Measurements from ENCODE around the gene LRRC66. TPM values are rescaled to one million over a fixed set of nuclear protein-coding genes. Genes with fewer than 3 reads are reported as not detected.

Gene LRRC66, protein sequence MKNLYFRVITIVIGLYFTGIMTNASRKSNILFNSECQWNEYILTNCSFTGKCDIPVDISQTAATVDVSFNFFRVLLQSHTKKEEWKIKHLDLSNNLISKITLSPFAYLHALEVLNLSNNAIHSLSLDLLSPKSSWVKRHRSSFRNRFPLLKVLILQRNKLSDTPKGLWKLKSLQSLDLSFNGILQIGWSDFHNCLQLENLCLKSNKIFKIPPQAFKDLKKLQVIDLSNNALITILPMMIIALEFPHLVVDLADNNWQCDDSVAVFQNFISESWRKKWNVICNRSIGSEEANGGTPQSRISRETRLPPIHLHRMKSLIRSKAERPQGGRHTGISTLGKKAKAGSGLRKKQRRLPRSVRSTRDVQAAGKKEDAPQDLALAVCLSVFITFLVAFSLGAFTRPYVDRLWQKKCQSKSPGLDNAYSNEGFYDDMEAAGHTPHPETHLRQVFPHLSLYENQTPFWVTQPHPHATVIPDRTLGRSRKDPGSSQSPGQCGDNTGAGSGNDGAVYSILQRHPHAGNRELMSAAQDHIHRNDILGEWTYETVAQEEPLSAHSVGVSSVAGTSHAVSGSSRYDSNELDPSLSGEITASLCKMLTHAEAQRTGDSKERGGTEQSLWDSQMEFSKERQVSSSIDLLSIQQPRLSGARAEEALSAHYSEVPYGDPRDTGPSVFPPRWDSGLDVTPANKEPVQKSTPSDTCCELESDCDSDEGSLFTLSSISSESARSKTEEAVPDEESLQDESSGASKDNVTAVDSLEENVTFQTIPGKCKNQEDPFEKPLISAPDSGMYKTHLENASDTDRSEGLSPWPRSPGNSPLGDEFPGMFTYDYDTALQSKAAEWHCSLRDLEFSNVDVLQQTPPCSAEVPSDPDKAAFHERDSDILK
- 1 to 10 TPM in 1 of 4 donors, under 1 TPM in 3; 0.17 to 1.2 (median 0.54) TPM for total RNA-seq

DNA sequence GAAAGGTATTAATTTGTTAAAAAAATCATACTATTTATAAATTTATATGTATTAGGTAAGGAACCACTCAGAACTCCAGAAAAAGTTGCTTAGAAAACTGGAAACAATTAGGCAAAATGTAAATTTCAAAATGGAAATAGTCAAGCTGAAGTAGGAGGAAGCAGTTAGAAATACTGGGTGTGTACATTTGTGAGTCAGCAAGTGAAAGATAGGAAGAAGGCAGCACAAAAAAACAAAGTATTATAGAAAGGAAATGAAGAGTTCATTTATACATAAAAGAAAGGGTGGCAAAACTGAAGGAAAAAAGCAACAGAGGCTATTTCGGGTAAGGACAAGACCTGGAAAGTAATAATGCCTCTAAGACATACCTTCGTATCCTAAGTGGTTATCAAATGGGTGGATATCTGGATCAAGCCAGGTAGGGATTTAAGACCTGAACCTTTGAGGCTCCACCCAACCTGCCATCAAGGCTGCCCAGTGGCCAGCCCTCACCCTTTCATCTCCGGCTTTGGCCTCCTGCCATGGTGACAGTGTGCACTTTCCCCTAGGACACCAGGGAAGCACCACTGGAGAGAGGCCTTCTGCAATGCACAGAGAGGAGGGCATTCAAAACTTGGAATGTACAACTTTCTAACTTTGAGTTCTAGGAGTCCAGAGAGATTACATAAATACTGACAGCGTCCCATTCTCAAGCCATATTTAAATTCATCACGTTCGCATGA is at the start of gene LRRC66:
TSS of gene LRRC66 (minus strand) at position 428 of the 722 bp plus-strand sequence. CDS start 2,750 bp downstream, outside the sequence.
- no peaks in the 10 kb centered on the region for H3K4me1 ChIP-seq
- no peaks in the 10 kb centered on the region for H3K9me3 ChIP-seq
- intact Hi-C loops (cut with DNase I) = no loop called here
- no peak for DNase-seq (ENCODE audit: extremely low spot score)
- no peaks in the 10 kb centered on the region for H3K27me3 ChIP-seq
- no peak within 1 kb of the TSS for H3K4me3 ChIP-seq
- WGBS = 85% methylated on average over 6 of the region's 6 CpGs
- no peak within 1 kb of the TSS for H3K27ac ChIP-seq (replicated peaks in 1 of 4)
- H3K36me3 ChIP-seq = peaks cover 0 to 43% (median 29%) of the 10 kb centered on the region in 4 donors
- TF ChIP-seq, protein P1, sequence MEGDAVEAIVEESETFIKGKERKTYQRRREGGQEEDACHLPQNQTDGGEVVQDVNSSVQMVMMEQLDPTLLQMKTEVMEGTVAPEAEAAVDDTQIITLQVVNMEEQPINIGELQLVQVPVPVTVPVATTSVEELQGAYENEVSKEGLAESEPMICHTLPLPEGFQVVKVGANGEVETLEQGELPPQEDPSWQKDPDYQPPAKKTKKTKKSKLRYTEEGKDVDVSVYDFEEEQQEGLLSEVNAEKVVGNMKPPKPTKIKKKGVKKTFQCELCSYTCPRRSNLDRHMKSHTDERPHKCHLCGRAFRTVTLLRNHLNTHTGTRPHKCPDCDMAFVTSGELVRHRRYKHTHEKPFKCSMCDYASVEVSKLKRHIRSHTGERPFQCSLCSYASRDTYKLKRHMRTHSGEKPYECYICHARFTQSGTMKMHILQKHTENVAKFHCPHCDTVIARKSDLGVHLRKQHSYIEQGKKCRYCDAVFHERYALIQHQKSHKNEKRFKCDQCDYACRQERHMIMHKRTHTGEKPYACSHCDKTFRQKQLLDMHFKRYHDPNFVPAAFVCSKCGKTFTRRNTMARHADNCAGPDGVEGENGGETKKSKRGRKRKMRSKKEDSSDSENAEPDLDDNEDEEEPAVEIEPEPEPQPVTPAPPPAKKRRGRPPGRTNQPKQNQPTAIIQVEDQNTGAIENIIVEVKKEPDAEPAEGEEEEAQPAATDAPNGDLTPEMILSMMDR (IDR thresholded peaks at IDR 0.05) = no peak
- TF ChIP-seq EP300 (IDR thresholded peaks at IDR 0.05) = no peak
- TF ChIP-seq POLR2AphosphoS5 (IDR thresholded peaks at IDR 0.05) = no peak
- no peak for TF ChIP-seq POLR2A (IDR thresholded peaks at IDR 0.05; ENCODE audit: low read depth)

DNA sequence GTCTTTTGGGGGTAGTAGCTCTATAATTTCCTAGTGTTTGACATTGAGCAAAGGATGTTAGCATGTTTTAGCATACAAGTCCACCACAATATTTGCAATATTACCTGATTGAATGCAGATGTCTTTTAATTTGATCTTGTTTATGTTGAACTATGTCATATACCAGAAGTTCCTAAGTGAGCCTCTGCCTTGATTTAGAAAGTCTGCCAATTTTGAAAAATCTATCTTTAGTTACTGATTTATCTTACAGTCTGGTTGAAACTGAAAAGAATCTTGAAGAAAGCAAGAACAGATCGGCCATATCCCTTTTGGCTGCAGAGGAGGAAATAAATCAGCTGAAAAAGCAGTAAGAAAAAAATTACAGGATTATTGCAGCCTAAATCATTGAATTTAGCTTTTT is 49.4 kb upstream of the LRRC66 start:
- no peak overlapping the region for H3K27ac ChIP-seq (replicated peaks in 1 of 4)
- no peak overlapping the region for H3K4me3 ChIP-seq
- peaks cover 0 to 4% (median 0%) of the 10 kb centered on the region in 4 donors for H3K27me3 ChIP-seq
- H3K4me1 ChIP-seq = no peaks in the 10 kb centered on the region
- DNase-seq (ENCODE audit: extremely low spot score) = no peak
- WGBS = 44% methylated on average over 1 of the region's 1 CpG
- no peaks in the 10 kb centered on the region for H3K9me3 ChIP-seq
- intact Hi-C loops (cut with DNase I) = no loop called here
- TF ChIP-seq, protein P1 (IDR thresholded peaks at IDR 0.05) = no peak
- TF ChIP-seq POLR2AphosphoS5 (IDR thresholded peaks at IDR 0.05) = no peak
- TF ChIP-seq EP300 (IDR thresholded peaks at IDR 0.05) = no peak
- H3K36me3 ChIP-seq = no peaks in the 10 kb centered on the region

DNA sequence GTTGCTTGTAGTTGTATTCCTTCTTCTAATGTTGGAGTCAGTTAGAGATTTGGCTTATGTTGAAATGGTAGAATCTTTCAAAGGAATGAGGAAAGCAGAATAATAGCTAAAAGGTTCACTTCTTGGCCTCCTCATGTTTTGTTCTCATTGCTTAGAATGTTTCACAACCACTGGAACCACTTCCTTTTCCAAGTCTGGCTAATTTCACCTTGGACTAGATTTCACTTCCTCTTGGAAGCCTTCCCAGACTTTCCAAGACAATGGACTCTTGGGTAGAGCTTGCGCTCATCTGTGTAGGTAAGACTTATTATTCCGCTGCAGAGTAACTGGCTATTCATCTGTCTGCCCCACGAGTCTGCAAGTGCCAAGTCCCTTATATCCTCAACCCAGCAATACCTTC is 39.2 kb upstream of the LRRC66 start:
- intact Hi-C loops (cut with DNase I) = no loop called here
- H3K9me3 ChIP-seq = no peaks in the 10 kb centered on the region
- H3K4me1 ChIP-seq = peaks cover 0 to 9% (median 4%) of the 10 kb centered on the region in 4 donors
- no peak for TF ChIP-seq POLR2A (IDR thresholded peaks at IDR 0.05; ENCODE audit: low read depth)
- TF ChIP-seq POLR2AphosphoS5 (IDR thresholded peaks at IDR 0.05) = peak in 1 of 2 donors; percentile 24
- H3K27me3 ChIP-seq = no peaks in the 10 kb centered on the region
- H3K27ac ChIP-seq (replicated peaks in 1 of 4) = peak overlapping the region in 1 of 4 donors; percentile 18
- H3K36me3 ChIP-seq = no peaks in the 10 kb centered on the region
- H3K4me3 ChIP-seq = no peak overlapping the region
- WGBS = 82% methylated on average over 3 of the region's 3 CpGs
- peak; percentile 75 for DNase-seq (ENCODE audit: extremely low spot score)

DNA sequence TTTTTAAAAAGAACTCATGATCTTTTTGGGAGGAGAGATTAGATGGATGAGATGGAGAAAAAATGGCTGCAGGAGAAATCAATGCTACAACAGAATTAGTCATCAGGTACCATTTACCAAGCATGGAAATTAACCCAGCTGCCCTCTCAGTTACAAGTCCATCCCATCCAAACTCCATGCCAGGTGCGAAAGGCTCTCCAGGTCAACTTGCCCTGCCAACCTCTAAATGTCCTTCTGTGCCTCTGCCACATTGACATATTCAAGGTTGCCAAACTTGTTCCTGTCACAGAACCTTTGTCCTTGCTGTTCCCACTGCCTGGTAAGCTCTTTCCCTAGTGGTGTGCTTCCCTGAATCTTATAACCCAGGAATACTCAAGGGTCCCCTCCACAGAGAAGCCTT is 38.1 kb upstream of the LRRC66 start:
- no peak for DNase-seq (ENCODE audit: extremely low spot score)
- H3K27me3 ChIP-seq = peaks cover 0 to 1% (median 0%) of the 10 kb centered on the region in 4 donors
- H3K9me3 ChIP-seq = no peaks in the 10 kb centered on the region
- H3K27ac ChIP-seq (replicated peaks in 1 of 4) = no peak overlapping the region
- peaks cover 0 to 9% (median 4%) of the 10 kb centered on the region in 4 donors for H3K4me1 ChIP-seq
- intact Hi-C loops (cut with DNase I) = no loop called here
- WGBS = 100% methylated on average over 1 of the region's 1 CpG
- no peaks in the 10 kb centered on the region for H3K36me3 ChIP-seq
- no peak overlapping the region for H3K4me3 ChIP-seq
- TF ChIP-seq, protein P1 (IDR thresholded peaks at IDR 0.05) = no peak
- TF ChIP-seq POLR2A (IDR thresholded peaks at IDR 0.05; ENCODE audit: low read depth) = no peak
- no peak for TF ChIP-seq EP300 (IDR thresholded peaks at IDR 0.05)
- no peak for TF ChIP-seq POLR2AphosphoS5 (IDR thresholded peaks at IDR 0.05)

All from esophagus muscularis mucosa (tissue), 4 donors.